PC-3 (cell line): ENCODE results near the gene COL25A1. TPM values are rescaled to one million over a fixed set of nuclear protein-coding genes. Genes with fewer than 3 reads are reported as not detected.

Experiments used
- ATAC-seq: fragments of 200-7000 bp; cut with Tn5 transposase; 2 replicates; pipeline ENCODE4 v1.9.1; 2020; ENCODE audit warnings: mild to moderate bottlenecking, moderate library complexity
- BruUV-seq: library from RNA; stranded (reverse); fragments of 400-500 nt; replicated peaks from 2 replicates; lab custom pipeline; 2021; lab: Mats Ljungman, UMichigan
- CTCF ChIA-PET: fragments of 300-600 bp; sonication (Branson Sonifier 250); formaldehyde crosslinking; loops from one replicate; lab custom pipeline; 2022; ENCODE audit warnings: antibody characterized with exemption; lab: Charles Lee
- POLR2A ChIA-PET: fragments of 300-600 bp; sonication (Branson Sonifier 250); formaldehyde crosslinking; loops from one replicate; lab custom pipeline; 2022; ENCODE audit warnings: antibody characterized with exemption; ENCODE audit not compliant: unreplicated experiment; lab: Charles Lee
- DNase-seq: peaks from one replicate; pipeline ENCODE4 v3.0.0-alpha.2; 2015
- H2AFZ ChIP-seq: fragments of 300-600 bp; sonication (generic); 2 replicates; pipeline ENCODE4 v1.6.0; 2016; ENCODE audit warnings: antibody characterized with exemption, low read length
- H3F3A ChIP-seq: fragments of 300-600 bp; sonication (generic); one replicate; pipeline ENCODE4 v1.6.0; 2017; ENCODE audit warnings: antibody characterized with exemption, low read length, control low read depth, mild to moderate bottlenecking; ENCODE audit not compliant: unreplicated experiment
- H3K27ac ChIP-seq: fragments of 300-600 bp; sonication (generic); 2 replicates; pipeline ENCODE4 v1.5.1; 2016; ENCODE audit warnings: mild to moderate bottlenecking, low read length
- H3K27me3 ChIP-seq: fragments of 300-600 bp; sonication (generic); 2 replicates; pipeline ENCODE4 v1.6.1; 2016; ENCODE audit warnings: low read length, mixed read lengths
- H3K36me3 ChIP-seq: fragments of 300-600 bp; sonication (generic); 2 replicates; pipeline ENCODE4 v1.6.1; 2016; ENCODE audit warnings: low read depth, mixed run types, low read length, mixed read lengths
- H3K4me1 ChIP-seq: fragments of 300-600 bp; sonication (generic); 2 replicates; pipeline ENCODE4 v1.5.1; 2016; ENCODE audit warnings: low read length; ENCODE audit not compliant: insufficient read depth
- H3K4me2 ChIP-seq: fragments of 300-600 bp; sonication (generic); 2 replicates; pipeline ENCODE4 v1.6.0; 2016; ENCODE audit warnings: low read length
- H3K4me3 ChIP-seq: fragments of 300-600 bp; sonication (generic); 2 replicates; pipeline ENCODE4 v1.5.1; 2016; ENCODE audit warnings: mild to moderate bottlenecking, low read length, mixed read lengths
- H3K79me2 ChIP-seq: fragments of 300-600 bp; sonication (generic); 2 replicates; pipeline ENCODE4 v1.6.1; 2017; ENCODE audit warnings: low read length, mixed read lengths
- H3K9ac ChIP-seq: fragments of 300-600 bp; sonication (generic); 2 replicates; pipeline ENCODE4 v1.6.0; 2016; ENCODE audit warnings: mild to moderate bottlenecking, low read length
- H3K9me2 ChIP-seq: fragments of 300-600 bp; sonication (generic); replicated peaks from 2 replicates; pipeline ENCODE4 v1.6.1; 2016; ENCODE audit warnings: mixed run types, low read length, mixed read lengths
- H3K9me3 ChIP-seq: fragments of 300-600 bp; sonication (generic); 2 replicates; pipeline ENCODE4 v1.6.1; 2016; ENCODE audit warnings: low read length, mixed read lengths
- H4K20me1 ChIP-seq: fragments of 300-600 bp; sonication (generic); 2 replicates; pipeline ENCODE4 v1.6.1; 2016; ENCODE audit warnings: low read length, mixed read lengths
- CTCF ChIP-seq: fragments of 300-600 bp; sonication (generic); conservative IDR thresholded peaks from 2 replicates; pipeline ENCODE4 v1.5.1; 2017; ENCODE audit warnings: antibody characterized with exemption, low read depth, mild to moderate bottlenecking, low read length
- EZH2 ChIP-seq: fragments of 300-600 bp; sonication (generic); IDR thresholded peaks from one replicate; pipeline ENCODE4 v1.6.1; 2017; ENCODE audit warnings: antibody characterized with exemption, mild to moderate bottlenecking, low read length; ENCODE audit not compliant: unreplicated experiment
- EZH2phosphoT487 ChIP-seq: fragments of 300-600 bp; sonication (generic); IDR thresholded peaks from 2 replicates; pipeline ENCODE4 v1.6.1; 2018; ENCODE audit warnings: mild to moderate bottlenecking, antibody characterized with exemption, low read length, borderline replicate concordance
- intact Hi-C: fragments of 100-400 bp; cut with micrococcal nuclease; formaldehyde crosslinking; loops from 2 replicates; pipeline ENCODE4 v1.9.0; 2023
- total RNA-seq: library from RNA; depleted of rRNA; stranded (reverse); fragments of >200 nt; gene quantifications from 2 replicates; pipeline ENCODE4 v1.2.3, GENCODE V29; 2014

Gene COL25A1
- total RNA-seq, 1 experiment from 2014 or later, result not detected

- DNase-seq (no peak), ATAC-seq (no peak)
- H3K36me3 ChIP-seq, result no peaks in the 10 kb centered on the region
- BruUV-seq, result no TSS peak
- no peaks in the 10 kb centered on the region for H3K79me2 ChIP-seq
- H2AFZ ChIP-seq, result no peak overlapping the region
- no peaks in the 10 kb centered on the region for H3K4me1 ChIP-seq
- H3K4me2 ChIP-seq, result no peak overlapping the region
- no peak overlapping the region for H3K4me3 ChIP-seq
- H3K27me3 ChIP-seq, result no peaks in the 10 kb centered on the region
- CTCF ChIA-PET, result no interaction called here
- H3K9ac ChIP-seq, result no peak overlapping the region
- no peaks in the 10 kb centered on the region for H3F3A ChIP-seq
- POLR2A ChIA-PET, result no interaction called here
- H3K9me2 ChIP-seq, result no peaks in the 10 kb centered on the region
- H3K27ac ChIP-seq, result no peak overlapping the region
- no peaks in the 10 kb centered on the region for H4K20me1 ChIP-seq
- intact Hi-C loops, result no loop called here
- no peaks in the 10 kb centered on the region for H3K9me3 ChIP-seq
- TF ChIP-seq EZH2phosphoT487 (no peak), CTCF (no peak), EZH2 (no peak)
Measured at GRCh38 chr4:109007976-109008375, 294.5 kb downstream of the COL25A1 start.

- ChIA-PET POLR2A (no interaction called here), CTCF (no interaction called here)
- Histone ChIP-seq H3K4me2 (no peak overlapping the region), H4K20me1 (no peaks in the 10 kb centered on the region), H3K9me2 (no peaks in the 10 kb centered on the region), H3K9me3 (no peaks in the 10 kb centered on the region), H3K36me3 (no peaks in the 10 kb centered on the region), H3K27me3 (no peaks in the 10 kb centered on the region), H2AFZ (no peak overlapping the region), H3K27ac (no peak overlapping the region), H3K4me1 (no peaks in the 10 kb centered on the region), H3K9ac (no peak overlapping the region), H3F3A (no peaks in the 10 kb centered on the region), H3K79me2 (no peaks in the 10 kb centered on the region), H3K4me3 (no peak overlapping the region)
- peak; percentile 32 for DNase-seq
- no TSS peak for BruUV-seq
- intact Hi-C loops, result no loop called here
- no peak for TF ChIP-seq CTCF
- no peak for ATAC-seq
Measured at GRCh38 chr4:109005523-109005922, 296.9 kb downstream of the COL25A1 start.

GRCh38 chr4:109004418-109004817 is 298.0 kb downstream of the COL25A1 start:
- POLR2A ChIA-PET, result no interaction called here
- DNase-seq, result no peak
- no peaks in the 10 kb centered on the region for H3K36me3 ChIP-seq
- no peak overlapping the region for H3K4me2 ChIP-seq
- no peaks in the 10 kb centered on the region for H3K27me3 ChIP-seq
- H3K9me3 ChIP-seq, result no peaks in the 10 kb centered on the region
- intact Hi-C loops, result no loop called here
- TF ChIP-seq EZH2 (no peak), CTCF (no peak), EZH2phosphoT487 (no peak)
- H3K79me2 ChIP-seq, result no peaks in the 10 kb centered on the region
- no peaks in the 10 kb centered on the region for H4K20me1 ChIP-seq
- no TSS peak for BruUV-seq
- H3K9me2 ChIP-seq, result no peaks in the 10 kb centered on the region
- H3K27ac ChIP-seq, result no peak overlapping the region
- no peak overlapping the region for H2AFZ ChIP-seq
- H3K4me3 ChIP-seq, result no peak overlapping the region
- no peaks in the 10 kb centered on the region for H3F3A ChIP-seq
- CTCF ChIA-PET, result no interaction called here
- H3K9ac ChIP-seq, result no peak overlapping the region
- no peak for ATAC-seq
- H3K4me1 ChIP-seq, result no peaks in the 10 kb centered on the region
